Osteocyte (in vitro differentiated cells): Measurements from ENCODE around the gene VWC2L. TPM values are rescaled to one million over a fixed set of nuclear protein-coding genes. Genes with fewer than 3 reads are reported as not detected.

ENCODE experiments used
- DNase-seq: peaks from one replicate; pipeline ENCODE4 v3.0.0; 2021; ENCODE audit warnings: mixed read lengths; ENCODE audit not compliant: unreplicated experiment; ENCODE audit errors: extremely low spot score
- H3K27ac Mint-ChIP-seq: one replicate; pipeline ENCODE4 v1.8.0; 2021; ENCODE audit warnings: mild to moderate bottlenecking, mixed read lengths; ENCODE audit not compliant: unreplicated experiment
- H3K27me3 Mint-ChIP-seq: one replicate; pipeline ENCODE4 v1.8.0; 2021; ENCODE audit warnings: mixed read lengths; ENCODE audit not compliant: unreplicated experiment
- H3K36me3 Mint-ChIP-seq: one replicate; pipeline ENCODE4 v1.8.0; 2021; ENCODE audit warnings: mixed read lengths; ENCODE audit not compliant: unreplicated experiment
- H3K4me1 Mint-ChIP-seq: one replicate; pipeline ENCODE4 v1.8.0; 2021; ENCODE audit warnings: mixed read lengths; ENCODE audit not compliant: unreplicated experiment
- H3K4me3 Mint-ChIP-seq: one replicate; pipeline ENCODE4 v1.8.0; 2021; ENCODE audit warnings: mild to moderate bottlenecking, moderate library complexity, mixed read lengths; ENCODE audit not compliant: unreplicated experiment
- H3K9me3 Mint-ChIP-seq: one replicate; pipeline ENCODE4 v1.8.0; 2021; ENCODE audit warnings: mixed read lengths; ENCODE audit not compliant: unreplicated experiment
- total RNA-seq: library from RNA; stranded (reverse); gene quantifications from 2 replicates; pipeline ENCODE4 v1.2.1, GENCODE V29; 2021
- TF ChIP-seq, protein P1 (sequence below): fragments of 200-600 bp; sonication (generic); IDR thresholded peaks from 2 replicates; pipeline ENCODE4 v1.5.0; 2021; ENCODE audit warnings: antibody characterized with exemption, mild to moderate bottlenecking, moderate library complexity

Gene VWC2L
- total RNA-seq, 1 donor from 2014 or later: not detected

GRCh38 chr2:214377286-214377624, 33.6 kb upstream of the VWC2L start:
- TF ChIP-seq, protein P1, sequence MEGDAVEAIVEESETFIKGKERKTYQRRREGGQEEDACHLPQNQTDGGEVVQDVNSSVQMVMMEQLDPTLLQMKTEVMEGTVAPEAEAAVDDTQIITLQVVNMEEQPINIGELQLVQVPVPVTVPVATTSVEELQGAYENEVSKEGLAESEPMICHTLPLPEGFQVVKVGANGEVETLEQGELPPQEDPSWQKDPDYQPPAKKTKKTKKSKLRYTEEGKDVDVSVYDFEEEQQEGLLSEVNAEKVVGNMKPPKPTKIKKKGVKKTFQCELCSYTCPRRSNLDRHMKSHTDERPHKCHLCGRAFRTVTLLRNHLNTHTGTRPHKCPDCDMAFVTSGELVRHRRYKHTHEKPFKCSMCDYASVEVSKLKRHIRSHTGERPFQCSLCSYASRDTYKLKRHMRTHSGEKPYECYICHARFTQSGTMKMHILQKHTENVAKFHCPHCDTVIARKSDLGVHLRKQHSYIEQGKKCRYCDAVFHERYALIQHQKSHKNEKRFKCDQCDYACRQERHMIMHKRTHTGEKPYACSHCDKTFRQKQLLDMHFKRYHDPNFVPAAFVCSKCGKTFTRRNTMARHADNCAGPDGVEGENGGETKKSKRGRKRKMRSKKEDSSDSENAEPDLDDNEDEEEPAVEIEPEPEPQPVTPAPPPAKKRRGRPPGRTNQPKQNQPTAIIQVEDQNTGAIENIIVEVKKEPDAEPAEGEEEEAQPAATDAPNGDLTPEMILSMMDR: no peak
- H3K27ac Mint-ChIP-seq: no peak overlapping the region
- no peaks in the 10 kb centered on the region for H3K27me3 Mint-ChIP-seq
- H3K4me1 Mint-ChIP-seq: peaks cover 36% of the 10 kb centered on the region
- H3K4me3 Mint-ChIP-seq: no peak overlapping the region
- no peak for DNase-seq
- H3K36me3 Mint-ChIP-seq: no peaks in the 10 kb centered on the region
- H3K9me3 Mint-ChIP-seq: no peaks in the 10 kb centered on the region

GRCh38 chr2:214378455-214379103, 32.3 kb upstream of the VWC2L start:
- peaks cover 36% of the 10 kb centered on the region for H3K4me1 Mint-ChIP-seq
- no peaks in the 10 kb centered on the region for H3K9me3 Mint-ChIP-seq
- H3K27ac Mint-ChIP-seq: peak overlapping the region; percentile 69
- H3K36me3 Mint-ChIP-seq: no peaks in the 10 kb centered on the region
- DNase-seq: no peak
- TF ChIP-seq, protein P1: no peak
- no peaks in the 10 kb centered on the region for H3K27me3 Mint-ChIP-seq
- no peak overlapping the region for H3K4me3 Mint-ChIP-seq

DNA sequence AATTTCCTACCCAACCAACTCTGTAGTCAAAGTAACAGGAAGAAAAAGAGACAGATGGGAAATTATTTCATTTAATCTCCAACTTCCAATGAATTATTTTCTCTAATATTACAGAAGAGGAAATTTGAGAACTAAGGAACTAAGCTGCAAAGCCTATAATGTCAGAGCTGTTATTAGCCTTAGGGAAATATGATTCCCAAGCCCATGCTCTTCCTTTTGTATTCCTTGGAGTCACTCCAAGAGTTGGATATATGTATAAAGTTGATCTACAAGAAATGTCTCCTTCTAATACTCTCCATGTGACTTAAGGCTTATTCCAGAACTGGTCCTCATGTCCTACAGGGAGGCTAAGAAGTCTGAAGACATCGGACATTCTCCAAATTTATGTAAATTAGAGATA, 31.6 kb upstream of the VWC2L start:
- Mint-ChIP-seq H3K27ac (no peak overlapping the region), H3K36me3 (no peaks in the 10 kb centered on the region), H3K4me3 (no peak overlapping the region), H3K9me3 (no peaks in the 10 kb centered on the region), H3K27me3 (no peaks in the 10 kb centered on the region), H3K4me1 (peaks cover 36% of the 10 kb centered on the region)
- DNase-seq: no peak
- TF ChIP-seq, protein P1: no peak

GRCh38 chr2:214380681-214381080, 30.2 kb upstream of the VWC2L start:
- H3K27me3 Mint-ChIP-seq: no peaks in the 10 kb centered on the region
- no peaks in the 10 kb centered on the region for H3K36me3 Mint-ChIP-seq
- H3K4me3 Mint-ChIP-seq: no peak overlapping the region
- TF ChIP-seq, protein P1: no peak
- no peaks in the 10 kb centered on the region for H3K9me3 Mint-ChIP-seq
- H3K27ac Mint-ChIP-seq: no peak overlapping the region
- DNase-seq: no peak
- H3K4me1 Mint-ChIP-seq: peaks cover 35% of the 10 kb centered on the region

DNA sequence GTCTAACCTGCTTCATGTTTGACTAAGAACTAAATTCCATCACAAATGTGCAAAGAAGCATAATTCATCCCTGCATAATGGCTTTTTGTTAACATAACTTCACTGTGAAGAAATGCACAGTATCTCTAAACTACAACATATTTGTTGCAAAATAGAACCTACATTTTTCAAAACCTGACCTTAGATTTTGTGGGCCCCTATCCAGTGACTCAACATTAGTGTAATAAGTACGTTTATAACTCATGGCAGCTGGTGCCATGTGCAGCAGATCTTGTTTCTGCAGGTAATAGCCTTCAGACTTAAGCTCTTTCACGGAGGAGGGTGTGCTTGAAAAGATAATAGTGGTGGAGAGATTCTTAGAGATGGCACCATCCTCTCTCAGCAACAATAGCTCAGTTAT, 28.6 kb upstream of the VWC2L start:
- Mint-ChIP-seq H3K36me3 (no peaks in the 10 kb centered on the region), H3K4me3 (no peak overlapping the region), H3K9me3 (no peaks in the 10 kb centered on the region), H3K4me1 (peaks cover 28% of the 10 kb centered on the region), H3K27ac (no peak overlapping the region), H3K27me3 (no peaks in the 10 kb centered on the region)
- no peak for DNase-seq
- TF ChIP-seq, protein P1: no peak
